HL-60/S4 treated with retinoic acid at 250 ng/mL for 4 days and 3 days (cell line): ENCODE measurements around the gene ADAMTS17.

Source experiments
- in situ Hi-C: fragments of 300-500 bp; cut with MboI; formaldehyde crosslinking; loops from 2 replicates; pipeline ENCODE4 v1.7.0; 2022; ENCODE audit warnings: low sequenced_read_pairs

ADAMTS17 gene

GRCh38 chr15:100227781-100228180, 114.0 kb downstream of the ADAMTS17 start:
- in situ Hi-C loops: no loop called here

GRCh38 chr15:100226107-100226506, 115.7 kb downstream of the ADAMTS17 start:
- in situ Hi-C loops: no loop called here

GRCh38 chr15:100224206-100225185, 117.3 kb downstream of the ADAMTS17 start:
- in situ Hi-C loops: no loop called here

- in situ Hi-C loops: no loop called here
Observed at GRCh38 chr15:100222349-100222715, 119.4 kb downstream of the ADAMTS17 start.

- in situ Hi-C loops: no loop called here
Observed at GRCh38 chr15:100221471-100222348, 120.1 kb downstream of the ADAMTS17 start.

- in situ Hi-C loops: no loop called here
Observed at GRCh38 chr15:100220058-100220768, 121.6 kb downstream of the ADAMTS17 start.

- in situ Hi-C loops: no loop called here
Observed at GRCh38 chr15:100218434-100218833, 123.3 kb downstream of the ADAMTS17 start.

GRCh38 chr15:100216182-100216581, 125.6 kb downstream of the ADAMTS17 start:
- in situ Hi-C loops: no loop called here

GRCh38 chr15:100215843-100216169, 126.0 kb downstream of the ADAMTS17 start:
- in situ Hi-C loops: no loop called here

- in situ Hi-C loops: no loop called here
Observed at GRCh38 chr15:100215031-100215842, 126.5 kb downstream of the ADAMTS17 start.

- in situ Hi-C loops: no loop called here
Observed at GRCh38 chr15:100211855-100212850, 129.6 kb downstream of the ADAMTS17 start.

- in situ Hi-C loops: no loop called here
Observed at GRCh38 chr15:100210338-100210737, 131.4 kb downstream of the ADAMTS17 start.

- in situ Hi-C loops: no loop called here
Observed at GRCh38 chr15:100208921-100209603, 132.7 kb downstream of the ADAMTS17 start.

- in situ Hi-C loops: no loop called here
Observed at GRCh38 chr15:100207053-100207452, 134.7 kb downstream of the ADAMTS17 start.

GRCh38 chr15:100206643-100207042, 135.1 kb downstream of the ADAMTS17 start:
- in situ Hi-C loops: no loop called here

GRCh38 chr15:100205549-100206295, 136.1 kb downstream of the ADAMTS17 start:
- in situ Hi-C loops: no loop called here

GRCh38 chr15:100204771-100205170, 137.0 kb downstream of the ADAMTS17 start:
- in situ Hi-C loops: no loop called here

GRCh38 chr15:100204211-100204610, 137.6 kb downstream of the ADAMTS17 start:
- in situ Hi-C loops: no loop called here
